CD14-positive monocyte (primary cell): ENCODE results near the gene REV3L. TPM values are rescaled to one million over a fixed set of nuclear protein-coding genes. Genes with fewer than 3 reads are reported as not detected.

Experiments used
- DNase-seq, 3 donors: peaks; one replicate each; pipeline ENCODE4 v3.0.0-alpha.2; 2011 to 2022
- H2AFZ ChIP-seq: 2 replicates; pipeline ENCODE4 v1.6.0; 2012; ENCODE audit warnings: mild to moderate bottlenecking, low read depth, low read length, inconsistent platforms; ENCODE audit not compliant: insufficient read depth, poor library complexity, severe bottlenecking
- H3K27ac ChIP-seq, 2 donors: 1 replicate in 1 of 2; 2 replicates in 1 of 2; pipeline ENCODE4 v1.5.1; 2012 to 2013; ENCODE audit warnings: low read length in 2 of 2, control low read depth in 1 of 2, inconsistent platforms in 1 of 2, low read depth in 1 of 2, mild to moderate bottlenecking in 1 of 2
- H3K27me3 ChIP-seq, 2 donors: one replicate each; pipeline versions ENCODE4 v1.6.0 to v1.6.1; 2011 to 2013; ENCODE audit warnings: low read length in 2 of 2; ENCODE audit not compliant: control insufficient read depth in 2 of 2, insufficient read depth in 2 of 2
- H3K36me3 ChIP-seq, 2 donors: replicated peaks in 1 of 2; 1 replicate in 1 of 2; 2 replicates in 1 of 2; pipeline versions ENCODE4 v1.5.1 to v1.6.1; 2012 to 2013; ENCODE audit warnings: low read length in 2 of 2, control low read depth in 1 of 2, inconsistent platforms in 1 of 2, mild to moderate bottlenecking in 1 of 2; ENCODE audit not compliant: insufficient read depth in 2 of 2, control insufficient read depth in 1 of 2
- H3K4me1 ChIP-seq, 2 donors: 1 replicate in 1 of 2; 2 replicates in 1 of 2; pipeline versions ENCODE4 v1.5.1 to v1.6.1; 2012 to 2013; ENCODE audit warnings: low read length in 2 of 2, control low read depth in 1 of 2, inconsistent platforms in 1 of 2, mild to moderate bottlenecking in 1 of 2, moderate library complexity in 1 of 2; ENCODE audit not compliant: insufficient read depth in 2 of 2, control insufficient read depth in 1 of 2
- H3K4me2 ChIP-seq: replicated peaks from 2 replicates; pipeline ENCODE3; 2012; ENCODE audit warnings: low read length, moderate library complexity, mild to moderate bottlenecking; ENCODE audit not compliant: poor library complexity, severe bottlenecking; ENCODE audit errors: extremely low read depth
- H3K4me3 ChIP-seq, 3 experiments: fragments of 200-600 bp in 1 of 3; sonication (generic) in 1 of 3; replicated peaks in 1 of 3; 1 replicate in 2 of 3; 2 replicates in 1 of 3; pipeline ENCODE4 v1.5.1; 2011 to 2013; ENCODE audit warnings: low read length in 3 of 3, mild to moderate bottlenecking in 3 of 3, control low read depth in 2 of 3, low read depth in 2 of 3, inconsistent platforms in 1 of 3, moderate library complexity in 1 of 3
- H3K79me2 ChIP-seq: 2 replicates; pipeline ENCODE4 v1.6.0; 2012; ENCODE audit warnings: mild to moderate bottlenecking, control low read depth, inconsistent platforms, low read length, moderate library complexity; ENCODE audit not compliant: insufficient read depth
- H3K9ac ChIP-seq: 2 replicates; pipeline ENCODE4 v1.6.0; 2017; ENCODE audit warnings: low read length, mild to moderate bottlenecking; ENCODE audit not compliant: insufficient read depth, poor library complexity, severe bottlenecking
- H3K9me3 ChIP-seq, 2 donors: replicated peaks in 1 of 2; 1 replicate in 1 of 2; 2 replicates in 1 of 2; pipeline versions ENCODE4 v1.5.1 to v1.6.1; 2012 to 2013; ENCODE audit warnings: low read length in 2 of 2, control low read depth in 1 of 2; ENCODE audit not compliant: control insufficient read depth in 1 of 2, insufficient read depth in 1 of 2
- H4K20me1 ChIP-seq: 2 replicates; pipeline ENCODE4 v1.6.0; 2012; ENCODE audit warnings: mild to moderate bottlenecking, low read length, control low read depth, moderate library complexity; ENCODE audit not compliant: insufficient read depth
- H3K27ac Mint-ChIP-seq, 7 donors: one replicate each; pipeline ENCODE4 v1.8.0; 2020; ENCODE audit warnings: mild to moderate bottlenecking in 7 of 7, mixed read lengths in 7 of 7, moderate library complexity in 6 of 7, inconsistent platforms in 2 of 7
- H3K27me3 Mint-ChIP-seq, 3 donors: one replicate each; pipeline ENCODE4 v1.8.0; 2021 to 2022; ENCODE audit warnings: low read depth in 3 of 3, mild to moderate bottlenecking in 3 of 3, mixed read lengths in 3 of 3, moderate library complexity in 3 of 3, inconsistent platforms in 1 of 3
- H3K36me3 Mint-ChIP-seq, 2 donors: one replicate each; pipeline ENCODE4 v1.8.0; 2020; ENCODE audit warnings: mixed read lengths in 2 of 2, inconsistent platforms in 1 of 2, mild to moderate bottlenecking in 1 of 2
- H3K4me1 Mint-ChIP-seq: one replicate; pipeline ENCODE4 v1.8.0; 2020; ENCODE audit warnings: mild to moderate bottlenecking, mixed read lengths
- H3K4me3 Mint-ChIP-seq, 2 donors: one replicate each; pipeline ENCODE4 v1.8.0; 2020; ENCODE audit warnings: mild to moderate bottlenecking in 2 of 2, mixed read lengths in 2 of 2, moderate library complexity in 1 of 2
- H3K9me3 Mint-ChIP-seq, 7 donors: one replicate each; pipeline ENCODE4 v1.8.0; 2020 to 2022; ENCODE audit warnings: mixed read lengths in 7 of 7, mild to moderate bottlenecking in 6 of 7, moderate library complexity in 6 of 7, inconsistent platforms in 2 of 7
- WGBS: methylation state at CpG from one replicate; pipeline ENCODE4 v1.1.5; 2013; ENCODE audit warnings: missing lambda C conversion rate; ENCODE audit not compliant: insufficient coverage; 5-methylcytosine and 5-hydroxymethylcytosine counted together
- intact Hi-C, 2 donors: fragments of 100-400 bp; cut with micrococcal nuclease; formaldehyde crosslinking; loops; one replicate each; pipeline versions ENCODE4 v1.15.0 to v1.15.1; 2023
- polyA plus RNA-seq, 3 donors: library from polyadenylated mRNA; depleted of rRNA in 1 of 3; unstranded in 2 of 3; stranded (reverse) in 1 of 3; fragments of 300-500 nt in 2 of 3; fragments of >200 nt in 1 of 3; fragmentation: Illumina TruSeq in 2 of 3; gene quantifications; 1 replicate in 2 of 3; 2 replicates in 1 of 3; pipeline ENCODE4 v1.2.3, GENCODE V29; 2012 to 2021
- TF ChIP-seq, protein P1 (sequence below): fragments of 200-600 bp; IDR thresholded peaks from one replicate; pipeline ENCODE4 v1.8.0; 2022; ENCODE audit warnings: antibody characterized with exemption, mild to moderate bottlenecking

REV3L gene
- polyA plus RNA-seq, 3 donors, result 3.4 to 5.7 (median 4.9) TPM

GRCh38 chr6:111439171-111439570, 43.8 kb downstream of the REV3L start:
- Histone ChIP-seq H3K4me2 (no peak overlapping the region), H3K4me3 (no peak overlapping the region), H3K9ac (no peak overlapping the region), H3K27ac (no peak overlapping the region), H4K20me1 (no peaks in the 10 kb centered on the region), H2AFZ (no peak overlapping the region), H3K27me3 (no peaks in the 10 kb centered on the region), H3K36me3 (no peaks in the 10 kb centered on the region), H3K79me2 (peaks cover 26% of the 10 kb centered on the region), H3K4me1 (peaks cover 13 to 18% of the 10 kb centered on the region in 2 donors), H3K9me3 (no peaks in the 10 kb centered on the region)
- H3K4me1 Mint-ChIP-seq, result peaks cover 26% of the 10 kb centered on the region
- no peak for DNase-seq
- peaks cover 0 to 3% (median 1%) of the 10 kb centered on the region in 7 donors for H3K9me3 Mint-ChIP-seq
- TF ChIP-seq, protein P1, sequence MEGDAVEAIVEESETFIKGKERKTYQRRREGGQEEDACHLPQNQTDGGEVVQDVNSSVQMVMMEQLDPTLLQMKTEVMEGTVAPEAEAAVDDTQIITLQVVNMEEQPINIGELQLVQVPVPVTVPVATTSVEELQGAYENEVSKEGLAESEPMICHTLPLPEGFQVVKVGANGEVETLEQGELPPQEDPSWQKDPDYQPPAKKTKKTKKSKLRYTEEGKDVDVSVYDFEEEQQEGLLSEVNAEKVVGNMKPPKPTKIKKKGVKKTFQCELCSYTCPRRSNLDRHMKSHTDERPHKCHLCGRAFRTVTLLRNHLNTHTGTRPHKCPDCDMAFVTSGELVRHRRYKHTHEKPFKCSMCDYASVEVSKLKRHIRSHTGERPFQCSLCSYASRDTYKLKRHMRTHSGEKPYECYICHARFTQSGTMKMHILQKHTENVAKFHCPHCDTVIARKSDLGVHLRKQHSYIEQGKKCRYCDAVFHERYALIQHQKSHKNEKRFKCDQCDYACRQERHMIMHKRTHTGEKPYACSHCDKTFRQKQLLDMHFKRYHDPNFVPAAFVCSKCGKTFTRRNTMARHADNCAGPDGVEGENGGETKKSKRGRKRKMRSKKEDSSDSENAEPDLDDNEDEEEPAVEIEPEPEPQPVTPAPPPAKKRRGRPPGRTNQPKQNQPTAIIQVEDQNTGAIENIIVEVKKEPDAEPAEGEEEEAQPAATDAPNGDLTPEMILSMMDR, result no peak
- H3K27ac Mint-ChIP-seq, result peak overlapping the region in 1 of 7 donors; percentile 5
- no peak overlapping the region for H3K4me3 Mint-ChIP-seq
- H3K36me3 Mint-ChIP-seq, result peaks cover 0 to 1% of the 10 kb centered on the region in 2 donors
- intact Hi-C loops, result no loop called here
- 80% methylated on average over 1 of the region's 4 CpGs for WGBS
- peaks cover 0 to 1% (median 0%) of the 10 kb centered on the region in 3 donors for H3K27me3 Mint-ChIP-seq

- Histone ChIP-seq H3K36me3 (no peaks in the 10 kb centered on the region), H3K4me3 (no peak overlapping the region), H3K27ac (no peak overlapping the region), H3K27me3 (no peaks in the 10 kb centered on the region), H3K9me3 (no peaks in the 10 kb centered on the region), H2AFZ (no peak overlapping the region), H3K4me2 (no peak overlapping the region), H4K20me1 (no peaks in the 10 kb centered on the region), H3K4me1 (peaks cover 13 to 17% of the 10 kb centered on the region in 2 donors), H3K79me2 (peaks cover 26% of the 10 kb centered on the region), H3K9ac (no peak overlapping the region)
- peaks cover 0 to 1% of the 10 kb centered on the region in 2 donors for H3K36me3 Mint-ChIP-seq
- peaks cover 26% of the 10 kb centered on the region for H3K4me1 Mint-ChIP-seq
- no peak for DNase-seq
- H3K27ac Mint-ChIP-seq, result no peak overlapping the region
- WGBS, result 100% methylated on average over 1 of the region's 2 CpGs
- H3K9me3 Mint-ChIP-seq, result peaks cover 0 to 3% (median 1%) of the 10 kb centered on the region in 7 donors
- peaks cover 0 to 4% (median 0%) of the 10 kb centered on the region in 3 donors for H3K27me3 Mint-ChIP-seq
- TF ChIP-seq, protein P1, result no peak
- H3K4me3 Mint-ChIP-seq, result no peak overlapping the region
- intact Hi-C loops, result no loop called here
These were observed 45.4 kb downstream of the REV3L start for GRCh38 chr6:111437573-111437972.
